Cardiac septum (tissue), 1 donor: ENCODE measurements around the gene ELAPOR2. TPM values are rescaled to one million over a fixed set of nuclear protein-coding genes. Genes with fewer than 3 reads are reported as not detected.
"Not testable (repeated sequence)": the region's sequence is repeated elsewhere in the genome, so short reads cannot be mapped to it uniquely, and the experiment has no call there.

Experiments
- DNase-seq: peaks from one replicate; pipeline ENCODE4 v3.0.0-alpha.2; 2020; ENCODE audit warnings: low spot score
- intact Hi-C: fragments of 100-400 bp; cut with DNase I; formaldehyde crosslinking; loops from one replicate; pipeline ENCODE4 v1.14.0; 2022
- long read RNA-seq: library from polyadenylated mRNA; unstranded; transcript quantifications from one replicate; pipeline ENCODE4 v2.0.0, GENCODE V29; 2021
- total RNA-seq: library from RNA; stranded (reverse); fragmentation: NEBNext Ultra II Directional; extraction: Animal tissue kit (Norgen Biotek cat#: 25700); gene quantifications from one replicate; pipeline ENCODE4 v1.2.1, GENCODE V29; 2021
- donor health status: DM: no; HTN: no; CAD: no.

ELAPOR2 gene, protein sequence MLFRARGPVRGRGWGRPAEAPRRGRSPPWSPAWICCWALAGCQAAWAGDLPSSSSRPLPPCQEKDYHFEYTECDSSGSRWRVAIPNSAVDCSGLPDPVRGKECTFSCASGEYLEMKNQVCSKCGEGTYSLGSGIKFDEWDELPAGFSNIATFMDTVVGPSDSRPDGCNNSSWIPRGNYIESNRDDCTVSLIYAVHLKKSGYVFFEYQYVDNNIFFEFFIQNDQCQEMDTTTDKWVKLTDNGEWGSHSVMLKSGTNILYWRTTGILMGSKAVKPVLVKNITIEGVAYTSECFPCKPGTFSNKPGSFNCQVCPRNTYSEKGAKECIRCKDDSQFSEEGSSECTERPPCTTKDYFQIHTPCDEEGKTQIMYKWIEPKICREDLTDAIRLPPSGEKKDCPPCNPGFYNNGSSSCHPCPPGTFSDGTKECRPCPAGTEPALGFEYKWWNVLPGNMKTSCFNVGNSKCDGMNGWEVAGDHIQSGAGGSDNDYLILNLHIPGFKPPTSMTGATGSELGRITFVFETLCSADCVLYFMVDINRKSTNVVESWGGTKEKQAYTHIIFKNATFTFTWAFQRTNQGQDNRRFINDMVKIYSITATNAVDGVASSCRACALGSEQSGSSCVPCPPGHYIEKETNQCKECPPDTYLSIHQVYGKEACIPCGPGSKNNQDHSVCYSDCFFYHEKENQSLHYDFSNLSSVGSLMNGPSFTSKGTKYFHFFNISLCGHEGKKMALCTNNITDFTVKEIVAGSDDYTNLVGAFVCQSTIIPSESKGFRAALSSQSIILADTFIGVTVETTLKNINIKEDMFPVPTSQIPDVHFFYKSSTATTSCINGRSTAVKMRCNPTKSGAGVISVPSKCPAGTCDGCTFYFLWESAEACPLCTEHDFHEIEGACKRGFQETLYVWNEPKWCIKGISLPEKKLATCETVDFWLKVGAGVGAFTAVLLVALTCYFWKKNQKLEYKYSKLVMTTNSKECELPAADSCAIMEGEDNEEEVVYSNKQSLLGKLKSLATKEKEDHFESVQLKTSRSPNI
- total RNA-seq: 8.9 TPM
- long read RNA-seq, full-length matches to known transcripts: 1 of 5 reads
- long read RNA-seq, partial matches to known transcripts: 1 of 5 reads
- long read RNA-seq, other reads (novel, unspliced or antisense): 3 of 5 reads

DNA sequence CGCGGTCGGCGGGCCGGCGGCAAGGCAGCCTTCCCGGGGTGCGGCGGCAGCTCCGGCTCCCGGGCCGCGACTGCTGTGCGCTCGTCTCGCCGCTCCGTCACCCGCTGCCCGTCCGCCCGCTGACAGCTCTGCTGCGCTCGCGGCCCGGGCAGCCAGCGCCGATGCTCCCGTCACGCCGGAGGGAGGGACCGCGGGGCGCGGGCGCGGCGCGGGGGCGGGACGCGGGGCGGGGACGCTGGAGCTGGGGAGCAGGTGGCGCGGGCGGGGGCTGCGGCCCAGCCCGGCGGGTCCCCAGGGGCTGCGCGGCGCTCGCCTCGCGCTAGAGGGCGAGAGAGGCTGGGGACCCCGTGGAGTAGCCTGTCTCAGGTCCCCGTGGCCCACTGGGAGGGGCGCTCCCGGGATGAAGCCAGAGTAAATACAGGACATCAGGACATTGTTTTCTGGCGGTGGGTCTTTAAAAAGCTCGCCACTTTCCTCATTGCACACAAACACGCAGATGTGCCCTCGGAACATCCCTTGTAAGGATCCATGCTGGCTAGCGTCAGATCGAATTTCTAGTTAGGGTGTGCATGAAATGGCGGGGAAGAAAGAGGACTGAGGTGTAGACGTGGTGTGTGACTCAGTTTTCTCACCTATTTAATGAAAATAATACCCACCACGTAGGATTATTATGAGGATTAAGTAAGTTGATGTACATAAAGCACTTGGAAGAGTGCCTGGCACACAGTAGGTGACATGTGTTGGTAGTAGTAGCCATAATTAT is at the start of gene ELAPOR2:
Gene ELAPOR2, minus strand, starts transcription at position 130 of the 763 bp plus-strand sequence. CDS start 141 bp downstream, outside the sequence.
- intact Hi-C loops: loop anchor here (5.0 kb wide), 3 partner anchors 93 to 158 kb away; partner anchors contain the start of genes DMTF1 and TMEM243
- peak; percentile 86 for DNase-seq

DNA sequence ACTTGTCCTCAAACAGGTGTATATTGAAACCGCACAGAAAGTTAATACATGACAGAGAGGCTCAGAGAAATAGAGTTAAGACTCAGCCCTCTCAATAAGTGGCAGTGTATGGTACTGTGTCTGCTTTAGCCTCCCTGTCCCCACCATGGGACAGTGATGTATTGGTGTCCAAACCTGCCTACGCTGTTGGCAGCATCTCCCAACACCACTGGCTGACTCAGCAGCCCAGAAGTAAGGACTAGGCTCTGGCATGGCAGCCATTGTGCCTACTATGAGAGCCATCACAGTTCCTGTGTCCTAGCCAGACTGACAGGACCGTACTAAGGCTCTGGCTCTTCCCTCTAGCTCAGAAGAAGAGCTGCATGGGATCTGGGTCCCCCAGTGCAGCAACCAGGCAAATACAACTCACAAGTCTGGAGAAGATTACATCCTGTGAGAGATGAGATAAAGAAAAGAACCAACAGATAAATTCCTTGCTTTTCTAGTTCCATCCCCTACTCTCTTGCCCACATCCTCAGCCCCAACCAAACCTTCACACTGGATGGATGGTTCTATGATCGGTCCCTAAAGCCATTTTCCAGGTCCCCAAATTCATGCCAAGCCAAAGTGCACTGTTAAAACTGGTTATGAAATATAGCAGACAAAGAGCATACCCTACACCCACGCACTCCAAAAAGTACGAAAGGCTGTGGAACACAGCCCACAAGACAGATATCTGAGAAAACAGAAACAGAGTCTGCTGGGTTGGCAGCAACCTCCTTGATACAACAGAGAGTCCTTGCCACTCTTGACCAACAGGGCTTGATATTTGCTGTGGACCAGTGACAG is 48.7 kb upstream of the ELAPOR2 start:
- intact Hi-C loops: no loop called here
- no peak for DNase-seq

DNA sequence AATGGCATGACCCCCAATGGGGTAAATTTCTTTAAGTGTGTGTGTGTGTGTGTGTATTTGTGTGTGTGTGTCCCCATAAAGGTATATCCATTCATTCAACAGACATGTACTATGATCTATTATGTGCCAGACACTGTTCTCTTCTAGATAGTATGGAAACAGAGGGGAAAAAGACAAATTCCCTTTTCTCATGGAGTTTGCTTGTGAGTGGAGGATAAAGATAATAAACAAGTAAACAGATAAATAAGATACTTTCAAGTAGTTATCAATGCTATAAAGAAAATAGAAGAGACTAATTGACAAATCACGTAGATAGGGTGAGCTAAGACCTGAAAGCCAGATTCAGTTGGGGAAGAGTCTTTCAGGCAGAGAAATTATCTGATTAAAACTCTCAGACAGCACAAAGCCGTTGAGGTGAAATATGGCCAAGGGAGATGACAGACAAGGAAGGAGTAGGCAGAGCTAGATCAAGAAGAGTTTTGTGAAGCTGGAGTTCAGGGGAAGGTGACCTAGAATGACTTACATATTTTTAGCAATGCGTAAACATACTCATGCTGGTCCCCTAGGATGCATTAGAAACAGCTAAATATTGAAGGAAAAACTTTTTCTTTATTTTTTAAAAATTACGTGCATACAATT is 47.6 kb upstream of the ELAPOR2 start:
- no peak for DNase-seq

DNA sequence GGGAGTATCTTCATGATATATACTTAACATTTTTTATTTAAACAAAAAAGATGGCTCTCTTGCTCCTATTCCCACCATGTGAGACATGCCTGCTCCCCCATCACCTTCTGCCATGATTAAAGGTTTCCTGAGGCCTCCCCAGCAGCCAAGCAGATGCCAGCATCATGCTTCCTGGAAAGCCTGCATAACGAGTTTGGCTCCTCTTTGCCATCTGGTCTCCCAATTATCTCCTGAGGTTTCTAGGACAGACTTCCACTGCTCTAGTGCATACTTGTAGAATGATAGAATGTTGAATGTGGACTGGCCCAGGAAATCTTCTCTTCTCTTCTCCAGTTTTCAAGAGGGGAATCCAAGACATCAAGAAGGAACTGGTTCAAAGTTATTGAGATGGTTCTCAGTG is 45.9 kb upstream of the ELAPOR2 start:
- no peak for DNase-seq
- intact Hi-C loops: no loop called here

More for the DNA sequence above, 47.6 kb upstream of the ELAPOR2 start:
- intact Hi-C loops: no loop called here

DNA sequence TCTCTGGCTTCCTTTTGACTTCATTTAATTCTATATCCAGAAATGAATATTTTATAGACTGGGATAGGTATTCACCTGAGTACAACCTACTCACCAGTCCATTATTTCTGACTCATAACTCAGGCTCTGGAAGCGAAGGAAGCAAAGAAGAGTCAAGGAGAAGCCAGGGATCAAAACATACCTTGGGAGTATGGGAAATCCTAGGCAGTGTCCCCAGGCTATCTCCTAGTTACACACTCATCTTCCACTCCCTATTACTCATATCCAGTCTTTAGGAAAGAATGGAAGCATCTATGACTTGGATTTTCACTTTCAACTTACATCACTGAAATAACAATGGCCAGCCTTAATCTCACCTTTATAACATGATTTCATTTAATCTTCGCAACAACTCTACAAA is 40.9 kb upstream of the ELAPOR2 start:
- intact Hi-C loops: no loop called here
- DNase-seq: no peak

DNA sequence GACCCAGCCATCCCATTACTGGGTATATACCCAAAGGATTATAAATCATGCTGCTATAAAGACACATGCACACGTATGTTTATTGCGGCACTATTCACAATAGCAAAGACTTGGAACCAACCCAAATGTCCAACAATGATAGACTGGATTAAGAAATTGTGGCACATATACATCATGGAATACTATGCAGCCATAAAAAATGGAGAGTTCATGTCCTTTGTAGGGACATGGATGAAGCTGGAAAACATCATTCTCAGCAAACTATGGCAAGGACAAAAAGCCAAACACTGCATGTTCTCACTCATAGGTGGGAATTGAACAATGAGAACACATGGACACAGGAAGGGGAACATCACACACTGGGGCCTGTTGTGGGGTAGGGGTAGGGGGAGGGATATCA is 37.9 kb upstream of the ELAPOR2 start:
- intact Hi-C loops, DNase-seq: not testable (repeated sequence)

DNA sequence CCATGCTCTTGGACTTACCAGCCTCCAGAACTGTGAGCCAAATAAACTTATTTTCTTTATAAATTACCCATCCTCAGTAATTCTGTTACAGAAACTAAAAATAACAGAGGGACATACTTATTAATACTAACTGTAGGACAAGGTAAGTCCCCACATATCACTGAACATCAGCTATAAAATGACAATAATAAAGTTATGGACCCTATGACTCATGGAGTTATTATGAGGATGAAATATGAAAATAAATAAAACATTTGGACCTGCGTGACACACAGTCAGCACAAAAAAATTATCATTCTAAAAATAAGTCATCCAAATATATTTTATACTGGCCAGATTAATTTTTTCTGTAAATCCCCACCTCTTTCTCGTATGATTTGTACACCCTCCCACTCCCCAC is 34.9 kb upstream of the ELAPOR2 start:
- no peak for DNase-seq
- intact Hi-C loops: no loop called here

DNA sequence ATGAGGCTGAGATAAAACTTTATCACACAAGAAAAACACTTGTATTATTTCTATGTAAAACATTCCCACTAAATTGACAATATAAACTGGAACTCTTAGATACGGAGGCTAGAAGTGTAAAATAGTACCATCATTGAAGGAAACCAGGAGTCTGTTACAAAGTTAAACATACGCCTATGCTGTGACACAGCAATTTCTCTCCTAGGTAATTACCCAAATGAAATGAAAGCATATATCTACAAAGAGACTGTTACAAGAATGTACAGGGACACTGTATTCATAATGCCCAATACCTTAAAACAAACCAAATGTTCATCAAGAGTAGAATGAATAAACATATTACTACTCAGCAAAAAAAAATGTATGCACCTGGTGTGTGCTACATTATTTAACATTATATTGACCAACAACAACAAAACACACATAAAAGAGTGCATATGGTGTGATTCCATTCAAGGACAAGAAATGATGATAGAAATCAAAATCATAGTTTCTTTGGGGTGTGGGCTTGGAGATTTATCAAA is 33.2 kb upstream of the ELAPOR2 start:
- no peak for DNase-seq
- intact Hi-C loops: no loop called here

DNA sequence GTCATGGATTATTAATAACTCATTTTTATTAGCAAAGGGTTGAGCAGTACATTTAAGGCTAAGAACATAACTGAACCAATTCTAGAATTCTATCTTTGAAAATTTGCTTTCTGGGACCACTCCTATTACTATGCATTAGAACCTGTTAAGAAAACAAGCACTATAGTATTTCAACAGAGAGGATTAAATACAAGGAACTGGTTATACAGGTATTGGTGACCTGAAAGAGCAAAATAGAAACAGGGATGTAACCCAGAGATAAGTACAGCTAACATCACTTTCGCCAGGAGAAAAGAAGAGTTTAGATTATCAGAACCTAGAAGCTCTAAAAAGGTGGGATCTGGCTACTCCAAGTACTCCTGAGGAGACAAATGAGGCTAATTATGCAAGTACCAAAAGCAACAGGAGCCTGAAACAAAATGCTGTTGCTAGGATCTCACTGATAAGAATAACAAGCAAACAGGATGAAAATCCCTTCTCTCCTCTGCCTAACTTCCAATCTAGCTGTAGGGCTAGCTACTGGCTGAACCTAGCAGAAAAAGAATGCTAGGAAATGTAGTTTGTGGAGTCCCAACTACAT is 32.1 kb upstream of the ELAPOR2 start:
- intact Hi-C loops: no loop called here
- no peak for DNase-seq

DNA sequence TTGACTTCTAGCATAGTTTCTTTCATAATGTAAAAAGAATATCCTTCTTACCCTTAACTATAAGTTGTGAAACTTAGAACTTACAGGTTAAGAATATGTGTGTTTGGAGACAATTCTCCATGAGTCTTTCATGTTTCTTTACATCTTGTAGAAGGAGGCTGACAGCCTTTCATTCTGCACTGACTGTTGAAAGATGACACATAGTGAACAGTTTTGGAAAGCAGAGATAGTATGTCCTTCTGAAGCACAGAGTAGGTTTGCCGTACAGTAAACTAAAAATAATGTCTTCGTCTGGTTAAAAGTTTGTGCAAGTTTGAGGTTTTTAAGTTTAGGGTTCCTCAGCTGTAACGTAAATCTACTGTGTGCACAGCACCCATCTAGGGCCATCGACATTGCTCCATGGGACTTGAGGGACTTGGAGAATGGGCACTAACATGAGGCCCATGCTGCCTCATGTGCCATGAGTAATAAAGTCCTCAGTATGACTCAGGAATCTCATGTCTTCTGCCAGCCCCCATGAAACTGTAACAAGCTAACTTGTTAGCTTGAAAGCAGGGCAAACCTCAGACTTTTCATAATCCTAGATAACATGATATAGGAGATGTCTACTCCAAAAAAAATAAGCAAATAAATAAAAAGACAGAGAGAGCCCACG is 24.5 kb upstream of the ELAPOR2 start:
- intact Hi-C loops: no loop called here
- no peak for DNase-seq

DNA sequence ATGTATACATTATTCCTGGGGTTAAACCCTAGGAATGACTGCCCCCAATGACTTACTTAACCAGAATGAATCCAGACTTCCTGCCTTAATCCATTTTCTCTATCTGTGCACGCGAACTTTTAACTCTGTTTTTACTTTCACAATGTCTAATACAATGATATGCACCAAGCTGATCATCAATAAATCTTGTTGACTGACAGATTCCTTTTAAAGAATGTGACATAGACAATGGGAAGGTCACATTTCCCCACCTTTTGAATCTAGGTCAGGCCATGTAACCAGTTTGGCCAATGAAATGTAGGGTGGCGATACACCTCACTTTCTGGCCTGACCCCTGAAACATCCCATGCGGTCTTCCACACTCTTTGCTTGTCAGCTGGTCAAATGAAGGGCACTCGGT is 23.2 kb upstream of the ELAPOR2 start:
- DNase-seq: no peak
- intact Hi-C loops: no loop called here

DNA sequence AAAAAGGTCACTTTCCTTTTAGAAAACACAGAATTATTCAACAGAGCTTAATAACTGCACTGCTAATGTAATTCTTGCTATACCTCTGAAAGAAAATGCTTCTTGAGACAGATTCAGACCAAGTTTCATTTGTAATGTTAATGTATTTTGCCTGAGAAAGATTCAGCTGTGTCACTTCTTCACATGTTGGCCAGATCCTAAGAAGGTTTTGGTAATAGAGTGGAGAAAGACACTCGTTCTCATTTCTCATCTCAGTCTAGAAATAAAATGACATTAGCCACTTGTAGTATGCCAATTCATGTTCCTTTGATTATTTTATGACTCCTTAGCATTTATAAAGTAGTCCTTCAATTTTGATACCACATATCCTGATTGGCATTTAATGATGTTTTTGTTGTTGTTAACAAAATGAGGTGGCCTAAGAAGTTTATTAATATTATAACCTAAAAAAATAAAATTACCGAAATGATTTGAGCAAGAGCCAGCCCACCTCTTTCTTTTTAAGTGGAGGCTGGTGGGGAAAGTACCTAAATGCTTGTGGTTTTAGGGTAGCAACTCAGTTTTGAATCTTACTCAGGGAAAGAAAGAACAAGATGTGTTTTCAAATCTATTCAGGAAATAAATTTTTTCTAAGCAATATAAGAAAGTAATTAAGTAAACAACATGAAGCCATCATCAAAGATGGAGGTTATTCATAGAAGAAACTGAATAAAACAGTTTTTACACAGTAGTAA is 16.4 kb upstream of the ELAPOR2 start:
- intact Hi-C loops: no loop called here
- no peak for DNase-seq

DNA sequence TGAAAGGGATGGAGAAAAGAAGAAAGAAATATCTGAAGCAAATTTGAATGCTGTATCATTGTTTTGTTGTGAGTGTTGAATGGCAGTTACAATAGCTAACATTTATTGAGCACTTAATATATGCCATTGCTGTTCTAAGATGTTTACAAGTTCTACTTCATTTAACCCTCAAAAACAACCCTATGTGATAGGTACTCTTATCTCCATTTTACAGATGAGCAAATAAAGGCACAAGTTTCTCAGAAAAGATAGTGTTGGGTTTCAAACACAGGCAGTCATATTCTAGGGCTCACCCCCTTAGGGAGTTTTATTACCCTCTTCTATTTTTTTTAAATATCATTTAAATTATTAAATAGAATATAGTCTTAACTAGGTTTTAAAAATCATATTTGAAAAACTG is 8.3 kb upstream of the ELAPOR2 start:
- intact Hi-C loops: no loop called here
- DNase-seq: no peak

DNA sequence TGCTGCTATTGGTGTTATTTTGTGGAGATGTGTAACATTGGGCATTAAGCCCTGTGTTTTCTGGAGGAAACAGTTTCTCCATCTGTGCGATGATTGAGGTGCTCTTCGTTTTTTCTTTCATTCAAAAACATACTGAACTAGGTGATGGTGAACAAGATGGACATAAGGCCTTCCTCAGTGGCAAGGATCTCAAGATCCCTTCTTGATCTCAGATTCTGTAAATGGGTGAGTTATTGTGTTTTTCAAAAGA is 759 bp upstream of the ELAPOR2 start:
- intact Hi-C loops: no loop called here
- DNase-seq: no peak

DNA sequence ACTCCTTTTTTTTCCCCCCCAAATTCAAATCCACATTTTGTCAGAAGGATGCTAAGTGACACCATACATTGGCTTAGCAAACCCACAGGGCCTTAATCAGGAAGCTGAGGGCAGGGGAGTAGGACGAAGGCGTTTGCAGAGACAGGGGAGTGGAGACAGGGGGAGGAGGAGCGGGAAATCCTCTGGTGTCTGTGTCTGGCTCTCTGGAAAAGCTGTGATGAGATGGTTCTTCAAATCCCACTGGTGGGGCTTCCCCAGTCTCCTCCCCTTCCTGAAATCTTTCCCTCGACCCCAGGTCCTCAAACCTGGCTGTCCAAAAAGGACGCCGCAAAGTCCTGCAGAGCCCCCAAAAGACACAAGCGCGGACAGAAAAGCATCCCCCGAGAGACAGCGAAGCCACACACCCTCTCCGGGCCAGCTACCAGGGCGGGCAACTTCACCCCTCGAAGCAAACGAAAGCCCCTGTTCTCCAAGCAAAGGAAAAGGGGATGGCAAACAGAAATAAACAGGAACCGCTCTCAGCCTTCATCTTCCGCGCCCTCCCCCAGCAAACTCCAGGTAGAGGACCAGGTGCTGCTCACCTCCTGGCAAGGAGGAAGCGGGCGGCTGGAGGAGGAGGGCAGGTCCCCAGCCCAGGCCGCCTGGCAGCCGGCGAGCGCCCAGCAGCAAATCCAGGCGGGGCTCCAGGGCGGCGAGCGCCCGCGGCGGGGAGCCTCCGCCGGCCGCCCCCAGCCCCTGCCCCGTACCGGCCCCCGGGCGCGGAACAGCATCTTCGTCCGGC is 520 bp downstream of the ELAPOR2 start:
- intact Hi-C loops: loop anchor here (5.0 kb wide), 3 partner anchors 93 to 158 kb away; partner anchors contain the start of genes DMTF1 and TMEM243
- no peak for DNase-seq

DNA sequence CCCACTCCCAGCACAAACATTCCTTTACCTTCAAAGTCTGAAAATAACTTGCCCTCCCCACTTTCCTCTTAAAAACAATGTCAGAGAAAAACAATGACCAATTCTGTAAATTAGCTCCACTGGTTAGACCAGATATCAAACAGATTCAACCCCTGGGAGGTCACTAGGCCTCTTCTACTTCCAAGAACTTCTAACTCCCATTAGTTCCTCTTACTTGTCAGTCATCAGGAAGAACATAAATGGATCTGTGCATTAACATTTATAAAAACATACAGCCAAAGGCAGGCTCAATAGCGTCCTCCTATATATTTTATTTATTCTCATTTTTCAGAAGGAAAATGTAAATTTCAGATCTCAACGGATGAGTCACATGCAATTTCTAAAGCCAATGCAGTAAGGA is 2.2 kb downstream of the ELAPOR2 start:
- intact Hi-C loops: loop anchor here (5.0 kb wide), 3 partner anchors 95 to 160 kb away; partner anchors contain the start of genes DMTF1 and TMEM243
- no peak for DNase-seq
